BJ (cell line): Measurements from ENCODE around the gene EPB41L4A. TPM values are rescaled to one million over a fixed set of nuclear protein-coding genes. Genes with fewer than 3 reads are reported as not detected.
"Not testable (repeated sequence)": the region's sequence is repeated elsewhere in the genome, so short reads cannot be mapped to it uniquely, and the experiment has no call there.

Experiments
- CTCF ChIA-PET: fragments of 350-600 bp; formaldehyde crosslinking; extraction: SDS; loops from one replicate; lab custom pipeline; 2021; ENCODE audit warnings: antibody characterized with exemption, inconsistent platforms; lab: Yijun Ruan, JAX
- POLR2A ChIA-PET: fragments of 300-600 bp; sonication (Branson Sonifier 250); formaldehyde crosslinking; extraction: SDS; loops from one replicate; lab custom pipeline; 2021; ENCODE audit warnings: antibody characterized with exemption; lab: Charles Lee
- DNase-seq: peaks from one replicate; pipeline ENCODE4 v3.0.0-alpha.2; 2011; ENCODE audit warnings: low read depth
- H3K27me3 ChIP-seq: 2 replicates; pipeline ENCODE4 v1.6.0; 2011; ENCODE audit warnings: low read length; ENCODE audit not compliant: control insufficient read depth, insufficient read depth
- H3K36me3 ChIP-seq: 2 replicates; pipeline ENCODE4 v1.5.1; 2011; ENCODE audit warnings: low read length; ENCODE audit not compliant: control insufficient read depth, insufficient read depth
- H3K4me3 ChIP-seq: 2 replicates; pipeline ENCODE4 v1.5.1; 2011; ENCODE audit warnings: low read depth, mild to moderate bottlenecking, control low read depth, low read length
- polyA plus RNA-seq: library from polyadenylated mRNA; depleted of rRNA; stranded (reverse); fragments of >200 nt; gene quantifications from 2 replicates; pipeline ENCODE4 v1.2.3, GENCODE V29; 2011
- TF ChIP-seq, protein P1 (sequence below): IDR thresholded peaks from 2 replicates; pipeline ENCODE4 v1.5.1; 2011; ENCODE audit warnings: low read depth, mild to moderate bottlenecking, control low read depth, inconsistent platforms, low read length, moderate library complexity; ENCODE audit not compliant: insufficient read depth

The EPB41L4A gene
- polyA plus RNA-seq, 1 experiment: 0.04 TPM

DNA sequence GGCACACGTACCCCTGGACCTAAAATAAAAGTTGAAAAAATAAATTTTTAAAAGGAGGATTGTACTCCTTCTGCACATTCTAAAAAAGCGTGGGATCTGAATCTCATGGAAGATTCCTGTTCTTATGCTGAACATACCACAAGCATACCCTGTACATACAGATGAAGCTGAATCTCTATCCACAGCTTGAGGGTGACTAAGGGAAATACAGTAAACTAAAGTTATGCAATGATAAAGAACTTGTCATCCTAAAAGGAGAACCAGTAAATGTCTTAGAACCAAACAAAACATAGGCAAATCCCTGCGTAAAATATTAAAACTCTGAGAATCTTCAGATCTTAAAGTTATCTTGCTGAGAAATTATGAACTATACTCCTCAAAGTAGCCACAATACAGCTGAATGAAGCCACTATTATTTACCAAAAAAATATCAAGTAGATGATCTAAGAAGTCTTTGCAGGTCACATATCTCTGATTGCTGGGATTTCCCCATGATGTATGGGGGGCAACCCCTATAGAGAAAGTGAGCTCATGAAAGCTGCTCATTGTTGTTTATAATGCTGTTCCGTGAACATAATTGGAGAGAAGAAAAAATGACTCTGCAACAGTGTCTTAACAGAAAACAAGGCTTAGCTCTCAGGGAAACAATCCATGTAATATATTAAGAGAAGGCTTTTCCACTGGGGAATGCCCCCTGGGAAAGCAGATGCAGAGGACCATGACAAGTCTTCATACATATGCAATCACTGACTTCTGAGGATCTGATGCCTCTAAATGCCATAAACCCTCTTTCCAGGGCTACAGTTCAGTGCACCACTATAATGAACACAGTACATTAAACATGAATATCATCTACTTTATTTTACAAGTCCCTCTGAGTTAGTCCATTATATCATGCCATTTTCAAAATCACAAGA lies 210.1 kb downstream of the EPB41L4A start:
- Histone ChIP-seq H3K27me3 (no peaks in the 10 kb centered on the region), H3K36me3 (no peaks in the 10 kb centered on the region), H3K4me3 (no peak overlapping the region)
- POLR2A ChIA-PET: interaction anchor here (0.5 kb wide), 1 partner anchor 15 kb away, joined by 3 read pairs; no protein-coding TSS in a partner anchor
- TF ChIP-seq, protein P1, sequence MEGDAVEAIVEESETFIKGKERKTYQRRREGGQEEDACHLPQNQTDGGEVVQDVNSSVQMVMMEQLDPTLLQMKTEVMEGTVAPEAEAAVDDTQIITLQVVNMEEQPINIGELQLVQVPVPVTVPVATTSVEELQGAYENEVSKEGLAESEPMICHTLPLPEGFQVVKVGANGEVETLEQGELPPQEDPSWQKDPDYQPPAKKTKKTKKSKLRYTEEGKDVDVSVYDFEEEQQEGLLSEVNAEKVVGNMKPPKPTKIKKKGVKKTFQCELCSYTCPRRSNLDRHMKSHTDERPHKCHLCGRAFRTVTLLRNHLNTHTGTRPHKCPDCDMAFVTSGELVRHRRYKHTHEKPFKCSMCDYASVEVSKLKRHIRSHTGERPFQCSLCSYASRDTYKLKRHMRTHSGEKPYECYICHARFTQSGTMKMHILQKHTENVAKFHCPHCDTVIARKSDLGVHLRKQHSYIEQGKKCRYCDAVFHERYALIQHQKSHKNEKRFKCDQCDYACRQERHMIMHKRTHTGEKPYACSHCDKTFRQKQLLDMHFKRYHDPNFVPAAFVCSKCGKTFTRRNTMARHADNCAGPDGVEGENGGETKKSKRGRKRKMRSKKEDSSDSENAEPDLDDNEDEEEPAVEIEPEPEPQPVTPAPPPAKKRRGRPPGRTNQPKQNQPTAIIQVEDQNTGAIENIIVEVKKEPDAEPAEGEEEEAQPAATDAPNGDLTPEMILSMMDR: no peak
- CTCF ChIA-PET: no interaction called here
- DNase-seq: no peak

DNA sequence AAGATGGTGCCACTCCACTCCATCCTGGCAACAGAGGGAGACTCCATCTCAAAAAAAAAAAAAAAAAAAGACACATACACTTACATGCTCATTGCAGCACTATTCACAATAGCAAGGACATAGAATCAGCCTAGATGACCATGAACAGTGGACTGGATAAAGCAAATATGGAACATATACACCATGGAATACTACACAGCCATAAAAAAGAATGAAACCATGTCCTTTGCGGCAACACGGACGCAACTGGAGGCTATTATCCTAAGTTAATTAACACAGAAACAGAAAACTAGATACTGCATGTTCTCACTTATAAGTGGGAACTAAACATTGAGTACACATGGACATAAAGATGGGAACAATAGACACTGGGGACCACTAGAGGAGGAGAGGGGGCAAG lies 210.9 kb downstream of the EPB41L4A start:
- H3K36me3 ChIP-seq, CTCF ChIA-PET, H3K27me3 ChIP-seq, H3K4me3 ChIP-seq, POLR2A ChIA-PET, DNase-seq: not testable (repeated sequence)

DNA sequence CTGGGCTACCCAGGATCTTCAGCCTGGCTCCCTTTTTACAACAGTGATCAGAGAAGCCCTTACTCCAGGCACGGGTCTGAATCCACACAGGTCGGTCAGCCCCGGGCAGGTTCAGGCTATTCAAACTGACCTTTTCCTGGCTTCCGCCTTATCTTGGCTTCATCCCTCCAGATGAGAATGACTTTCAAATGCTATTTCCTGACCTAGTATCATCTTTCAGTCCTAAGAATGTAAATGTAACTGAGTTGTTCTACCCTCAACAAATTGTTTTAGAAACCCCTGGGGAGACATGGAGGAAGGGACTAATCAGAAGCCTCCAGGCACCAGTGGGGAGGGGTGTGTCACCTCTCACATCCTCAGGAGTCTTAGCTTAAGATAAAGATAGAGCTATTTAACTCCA lies 213.2 kb downstream of the EPB41L4A start:
- CTCF ChIA-PET: interaction anchor here (1.5 kb wide), 1 partner anchor 30 kb away, joined by 4 read pairs; no protein-coding TSS in a partner anchor
- POLR2A ChIA-PET: no interaction called here
- no peaks in the 10 kb centered on the region for H3K27me3 ChIP-seq
- H3K36me3 ChIP-seq: no peaks in the 10 kb centered on the region
- TF ChIP-seq, protein P1: no peak
- no peak for DNase-seq
- no peak overlapping the region for H3K4me3 ChIP-seq

DNA sequence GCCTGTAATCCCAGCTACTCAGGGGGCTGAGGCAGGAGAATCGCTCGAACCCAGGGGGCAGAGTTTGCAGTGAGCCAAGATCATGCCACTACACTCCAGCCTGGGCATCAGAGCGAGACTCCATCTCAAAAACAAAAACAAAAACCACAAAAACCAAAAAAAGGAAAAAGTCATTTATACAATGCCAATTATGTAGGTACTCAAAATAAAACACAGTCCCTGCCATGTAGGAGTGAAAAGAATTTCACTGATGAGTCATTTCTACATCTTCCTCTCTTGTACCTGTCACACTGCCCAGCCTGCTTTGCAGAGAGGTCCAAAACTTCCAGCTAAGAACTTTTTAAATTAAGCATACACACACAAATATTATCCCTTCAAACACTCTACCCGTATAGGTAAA lies 215.8 kb downstream of the EPB41L4A start:
- H3K27me3 ChIP-seq: no peaks in the 10 kb centered on the region
- POLR2A ChIA-PET: no interaction called here
- DNase-seq: no peak
- TF ChIP-seq, protein P1: no peak
- no peak overlapping the region for H3K4me3 ChIP-seq
- H3K36me3 ChIP-seq: no peaks in the 10 kb centered on the region
- CTCF ChIA-PET: interaction anchor here (0.7 kb wide), 1 partner anchor 17 kb away, joined by 3 read pairs; no protein-coding TSS in a partner anchor

DNA sequence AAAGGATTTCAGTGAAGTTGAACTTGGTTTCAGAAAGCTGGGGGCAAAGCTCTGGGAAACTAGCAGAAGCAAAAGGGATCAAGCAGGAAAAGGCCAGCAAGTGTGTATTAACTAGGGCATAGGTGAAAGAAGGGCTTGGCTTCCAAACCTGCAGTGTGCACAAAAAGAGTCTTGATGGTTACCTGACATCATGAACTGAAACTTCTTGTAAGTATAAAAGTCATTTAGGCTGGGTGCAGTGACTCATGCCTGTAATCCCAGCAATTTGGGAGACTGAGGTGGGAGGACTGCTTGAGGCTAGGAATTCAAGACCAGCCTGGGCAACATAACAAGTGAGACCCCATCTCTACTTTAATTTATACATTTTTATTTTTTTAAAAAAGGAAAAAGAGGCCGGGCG lies 216.4 kb downstream of the EPB41L4A start:
- no peaks in the 10 kb centered on the region for H3K36me3 ChIP-seq
- H3K27me3 ChIP-seq: no peaks in the 10 kb centered on the region
- ChIA-PET CTCF (interaction anchor here (0.7 kb wide), 1 partner anchor 17 kb away, joined by 3 read pairs; no protein-coding TSS in a partner anchor), POLR2A (no interaction called here)
- no peak overlapping the region for H3K4me3 ChIP-seq
- DNase-seq: no peak
- TF ChIP-seq, protein P1: no peak
